ENCODE results near the gene DHX40.

- TF ChIP-seq CTCF (IDR thresholded peaks at IDR 0.05), result no peak
- no peak for TF ChIP-seq POLR2A (IDR thresholded peaks at IDR 0.05)
Measured at GRCh38 chr17:59527931-59528330, 37.5 kb upstream of the DHX40 start.

All from adrenal gland (tissue), 5 donors.